Measurements from ENCODE around the gene ZNF526. TPM values are rescaled to one million over a fixed set of nuclear protein-coding genes. Genes with fewer than 3 reads are reported as not detected.

ZNF526 gene
- total RNA-seq, 2 experiments from 2014 or later, result 5.0 to 6.2 TPM

- ChIA-PET POLR2A (interaction anchor here (1.9 to 4.4 kb wide), 2 partner anchors 10 to 73 kb away, joined by 6 to 32 read pairs; no protein-coding TSS in a partner anchor), CTCF (interaction anchor here (3.2 kb wide), 1 partner anchor 8 kb away, joined by 27 read pairs; no protein-coding TSS in a partner anchor)
- TF ChIP-seq CTCF (IDR thresholded peaks at IDR 0.05), result no peak
- Histone ChIP-seq H3K4me3 (ENCODE audit: low read length) (no peak overlapping the region), H3K4me1 (ENCODE audit: insufficient read depth, low read length) (peaks cover 66% of the 10 kb centered on the region), H3K36me3 (ENCODE audit: insufficient read depth, low read length) (peaks cover 35% of the 10 kb centered on the region), H3K27ac (ENCODE audit: low read depth in 1 of 2, low read length in 2 of 2) (peak overlapping the region; percentile 29), H3K9me3 (ENCODE audit: control insufficient read depth in 1 of 2, insufficient read depth in 1 of 2, low read length in 2 of 2) (no peaks in the 10 kb centered on the region), H3K27me3 (ENCODE audit: control insufficient read depth in 1 of 2, insufficient read depth in 2 of 2, low read length in 2 of 2) (no peaks in the 10 kb centered on the region)
- Mint-ChIP-seq H3K27me3 (no peaks in the 10 kb centered on the region), H3K4me1 (ENCODE audit: low read depth) (peaks cover 42% of the 10 kb centered on the region), H3K27ac (no peak overlapping the region), H3K9me3 (no peaks in the 10 kb centered on the region), H3K4me3 (no peak overlapping the region), H3K36me3 (ENCODE audit: low read depth) (peaks cover 35% of the 10 kb centered on the region)
- DNase-seq (peak in 2 of 14 experiments; percentile 2 to 34), ATAC-seq (ENCODE audit: poor library complexity) (no peak)
- intact Hi-C loops (cut with DNase I, micrococcal nuclease), result no loop called here
Measured at GRCh38 chr19:42271861-42272534, 51.9 kb downstream of the ZNF526 start.

- peaks cover 35% of the 10 kb centered on the region for H3K36me3 ChIP-seq (ENCODE audit: insufficient read depth, low read length)
- H3K9me3 ChIP-seq (ENCODE audit: control insufficient read depth in 1 of 2, insufficient read depth in 1 of 2, low read length in 2 of 2), result no peaks in the 10 kb centered on the region
- no peak for TF ChIP-seq CTCF (IDR thresholded peaks at IDR 0.05)
- DNase-seq (peak in 1 of 14 experiments; percentile 33), ATAC-seq (ENCODE audit: poor library complexity) (no peak)
- Mint-ChIP-seq H3K27me3 (no peaks in the 10 kb centered on the region), H3K9me3 (no peaks in the 10 kb centered on the region), H3K4me3 (no peak overlapping the region), H3K27ac (no peak overlapping the region), H3K4me1 (ENCODE audit: low read depth) (peaks cover 43% of the 10 kb centered on the region), H3K36me3 (ENCODE audit: low read depth) (peaks cover 35% of the 10 kb centered on the region)
- ChIA-PET POLR2A (no interaction called here), CTCF (no interaction called here)
- no peak overlapping the region for H3K27ac ChIP-seq (ENCODE audit: low read depth in 1 of 2, low read length in 2 of 2)
- intact Hi-C loops (cut with DNase I, micrococcal nuclease), result no loop called here
- peaks cover 68% of the 10 kb centered on the region for H3K4me1 ChIP-seq (ENCODE audit: insufficient read depth, low read length)
- H3K27me3 ChIP-seq (ENCODE audit: control insufficient read depth in 1 of 2, insufficient read depth in 2 of 2, low read length in 2 of 2), result no peaks in the 10 kb centered on the region
- H3K4me3 ChIP-seq (ENCODE audit: low read length), result no peak overlapping the region
Measured at GRCh38 chr19:42272535-42272897, 52.4 kb downstream of the ZNF526 start.

- H3K4me1 ChIP-seq (ENCODE audit: insufficient read depth, low read length), result peaks cover 68% of the 10 kb centered on the region
- DNase-seq (peak in 1 of 14 experiments; percentile 23), ATAC-seq (ENCODE audit: poor library complexity) (no peak)
- CTCF ChIA-PET, result no interaction called here
- Mint-ChIP-seq H3K9me3 (no peaks in the 10 kb centered on the region), H3K4me3 (no peak overlapping the region), H3K36me3 (ENCODE audit: low read depth) (peaks cover 35% of the 10 kb centered on the region), H3K27ac (no peak overlapping the region), H3K27me3 (no peaks in the 10 kb centered on the region), H3K4me1 (ENCODE audit: low read depth) (peaks cover 43% of the 10 kb centered on the region)
- H3K36me3 ChIP-seq (ENCODE audit: insufficient read depth, low read length), result peaks cover 35% of the 10 kb centered on the region
- no peak for TF ChIP-seq CTCF (IDR thresholded peaks at IDR 0.05)
- no peaks in the 10 kb centered on the region for H3K27me3 ChIP-seq (ENCODE audit: control insufficient read depth in 1 of 2, insufficient read depth in 2 of 2, low read length in 2 of 2)
- no peak overlapping the region for H3K4me3 ChIP-seq (ENCODE audit: low read length)
- H3K9me3 ChIP-seq (ENCODE audit: control insufficient read depth in 1 of 2, insufficient read depth in 1 of 2, low read length in 2 of 2), result no peaks in the 10 kb centered on the region
- H3K27ac ChIP-seq (ENCODE audit: low read depth in 1 of 2, low read length in 2 of 2), result no peak overlapping the region
- intact Hi-C loops (cut with DNase I, micrococcal nuclease), result no loop called here
- POLR2A ChIA-PET, result no interaction called here
Measured at GRCh38 chr19:42272989-42273406, 52.9 kb downstream of the ZNF526 start.

Data from CD4-positive, alpha-beta T cell (primary cell).